Measurements from ENCODE around the gene MRPL28.
"Not testable (repeated sequence)": the region's sequence is repeated elsewhere in the genome, so short reads cannot be mapped to it uniquely, and the experiment has no call there.

MRPL28 gene

GRCh38 chr16:333406-334094, 36.8 kb downstream of the MRPL28 start:
- no peak for TF ChIP-seq Cebpa-rat (IDR thresholded peaks at IDR 0.05)
- peaks cover 9% of the 10 kb centered on the region for H3K36me3 ChIP-seq
- H4K20me1 ChIP-seq: peaks cover 100% of the 10 kb centered on the region
- no peak overlapping the region for H3K27ac ChIP-seq
- H3K9me3 ChIP-seq: no peaks in the 10 kb centered on the region
- no peak overlapping the region for H3K4me2 ChIP-seq
- no peaks in the 10 kb centered on the region for H3K27me3 ChIP-seq
- peaks cover 59% of the 10 kb centered on the region for H3K4me1 ChIP-seq
- H3K9ac ChIP-seq: no peak overlapping the region
- no peak overlapping the region for H3K4me3 ChIP-seq

DNA sequence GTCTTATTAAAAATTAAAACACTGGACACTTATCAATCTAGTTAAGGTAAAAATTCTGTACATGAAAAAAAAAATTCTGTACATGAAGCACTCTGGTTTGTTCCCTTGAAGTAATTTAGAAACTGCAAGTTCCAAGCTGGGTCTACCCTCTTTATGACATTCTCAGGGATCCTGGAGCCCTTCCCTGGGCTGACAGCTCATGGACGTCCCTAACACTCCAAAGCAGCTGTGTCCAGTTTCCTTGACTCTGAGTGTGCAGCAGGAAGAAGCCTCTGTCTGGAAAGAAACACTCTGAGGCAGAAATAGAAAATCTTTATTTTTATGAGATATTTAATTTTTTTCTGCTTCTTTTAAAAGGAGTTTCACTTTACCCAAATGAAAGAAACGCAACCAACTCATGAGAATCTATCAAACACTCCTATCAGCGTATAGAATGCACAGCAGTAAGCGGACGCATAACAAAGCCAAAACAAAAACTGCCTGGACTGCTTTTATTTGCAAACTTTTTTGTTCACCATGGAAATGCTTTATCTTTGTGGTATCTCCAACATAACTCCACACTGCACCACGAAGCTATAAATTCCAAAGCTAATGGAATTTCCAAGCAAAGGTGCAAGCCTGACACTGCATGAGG, 39.0 kb downstream of the MRPL28 start:
- peaks cover 62% of the 10 kb centered on the region for H3K4me1 ChIP-seq
- not testable (repeated sequence) for H3K36me3 ChIP-seq, H3K27me3 ChIP-seq, H3K9me3 ChIP-seq, H3K27ac ChIP-seq, H3K9ac ChIP-seq, H3K4me2 ChIP-seq, H3K4me3 ChIP-seq
- H4K20me1 ChIP-seq: peaks cover 100% of the 10 kb centered on the region

DNA sequence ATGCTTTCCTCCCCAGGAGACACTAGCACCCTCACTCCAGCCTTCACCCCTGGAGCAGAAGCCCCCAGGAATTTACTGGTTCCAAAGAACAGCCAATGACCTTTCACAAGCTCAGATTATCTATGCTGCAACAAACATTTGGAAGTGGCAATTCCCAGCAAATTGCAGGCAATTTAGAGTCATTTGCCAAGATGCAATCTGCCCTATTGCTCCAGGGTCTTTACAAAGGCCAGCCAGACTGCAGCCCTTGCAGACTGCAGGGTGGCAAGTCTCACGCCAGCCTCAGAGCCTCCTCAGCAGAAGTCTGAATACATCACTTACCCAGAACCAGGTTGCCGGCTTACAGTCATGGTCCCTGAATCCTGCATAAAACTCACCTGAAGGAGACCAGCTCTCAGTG, 39.6 kb downstream of the MRPL28 start:
- H3K4me2 ChIP-seq: no peak overlapping the region
- peaks cover 64% of the 10 kb centered on the region for H3K4me1 ChIP-seq
- no peaks in the 10 kb centered on the region for H3K9me3 ChIP-seq
- TF ChIP-seq Cebpa-rat (IDR thresholded peaks at IDR 0.05): no peak
- H4K20me1 ChIP-seq: peaks cover 100% of the 10 kb centered on the region
- no peaks in the 10 kb centered on the region for H3K27me3 ChIP-seq
- peaks cover under 1% of the 10 kb centered on the region for H3K36me3 ChIP-seq
- no peak overlapping the region for H3K4me3 ChIP-seq
- H3K27ac ChIP-seq: no peak overlapping the region
- H3K9ac ChIP-seq: no peak overlapping the region

GRCh38 chr16:325375-326145, 44.8 kb downstream of the MRPL28 start:
- peak overlapping the region; percentile 67; the same call in 1 of the 2 replicates for H3K9ac ChIP-seq
- H3K4me3 ChIP-seq: peak overlapping the region; percentile 61
- peak overlapping the region; percentile 98 for H3K4me2 ChIP-seq
- H3K27ac ChIP-seq: peak overlapping the region; percentile 52
- H4K20me1 ChIP-seq: peaks cover 100% of the 10 kb centered on the region
- no peaks in the 10 kb centered on the region for H3K27me3 ChIP-seq
- no peaks in the 10 kb centered on the region for H3K9me3 ChIP-seq
- no peak for TF ChIP-seq Cebpa-rat (IDR thresholded peaks at IDR 0.05)
- peaks cover 98% of the 10 kb centered on the region for H3K4me1 ChIP-seq
- peaks cover 18% of the 10 kb centered on the region; the same call in 1 of the 2 replicates for H3K36me3 ChIP-seq

- peaks cover 18% of the 10 kb centered on the region; the same call in 1 of the 2 replicates for H3K36me3 ChIP-seq
- H3K4me3 ChIP-seq: peak overlapping the region; percentile 61
- TF ChIP-seq Cebpa-rat (IDR thresholded peaks at IDR 0.05): no peak
- peak overlapping the region; percentile 98 for H3K4me2 ChIP-seq
- peak overlapping the region; percentile 67 for H3K9ac ChIP-seq
- H3K27ac ChIP-seq: peak overlapping the region; percentile 52
- peaks cover 98% of the 10 kb centered on the region for H3K4me1 ChIP-seq
- H3K9me3 ChIP-seq: no peaks in the 10 kb centered on the region
- peaks cover 98% of the 10 kb centered on the region for H4K20me1 ChIP-seq
- H3K27me3 ChIP-seq: no peaks in the 10 kb centered on the region
Observed at GRCh38 chr16:324451-325334, 45.6 kb downstream of the MRPL28 start.

DNA sequence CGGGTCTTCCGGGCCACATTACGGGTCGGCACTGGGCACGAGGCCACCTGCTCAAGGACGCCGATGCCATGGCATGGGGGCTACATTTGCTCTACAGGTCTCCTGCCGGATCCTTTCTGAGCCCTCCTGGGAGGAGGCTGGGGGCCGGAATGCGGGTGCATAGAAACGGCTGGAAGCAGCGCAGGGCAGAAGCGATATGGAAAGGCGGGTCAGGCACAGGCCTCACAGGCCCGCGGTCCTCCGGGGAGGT, 46.2 kb downstream of the MRPL28 start:
- H3K9ac ChIP-seq: no peak overlapping the region
- H3K4me2 ChIP-seq: peak overlapping the region; percentile 98
- no peaks in the 10 kb centered on the region for H3K9me3 ChIP-seq
- peaks cover 23% of the 10 kb centered on the region for H3K36me3 ChIP-seq
- H3K27me3 ChIP-seq: no peaks in the 10 kb centered on the region
- H3K4me3 ChIP-seq: peak overlapping the region; percentile 61
- H4K20me1 ChIP-seq: peaks cover 98% of the 10 kb centered on the region
- no peak for TF ChIP-seq Cebpa-rat (IDR thresholded peaks at IDR 0.05)
- peaks cover 98% of the 10 kb centered on the region for H3K4me1 ChIP-seq
- H3K27ac ChIP-seq: no peak overlapping the region

GRCh38 chr16:322476-323143, 47.7 kb downstream of the MRPL28 start:
- Histone ChIP-seq H4K20me1 (peaks cover 98% of the 10 kb centered on the region), H3K9me3 (no peaks in the 10 kb centered on the region)

DNA sequence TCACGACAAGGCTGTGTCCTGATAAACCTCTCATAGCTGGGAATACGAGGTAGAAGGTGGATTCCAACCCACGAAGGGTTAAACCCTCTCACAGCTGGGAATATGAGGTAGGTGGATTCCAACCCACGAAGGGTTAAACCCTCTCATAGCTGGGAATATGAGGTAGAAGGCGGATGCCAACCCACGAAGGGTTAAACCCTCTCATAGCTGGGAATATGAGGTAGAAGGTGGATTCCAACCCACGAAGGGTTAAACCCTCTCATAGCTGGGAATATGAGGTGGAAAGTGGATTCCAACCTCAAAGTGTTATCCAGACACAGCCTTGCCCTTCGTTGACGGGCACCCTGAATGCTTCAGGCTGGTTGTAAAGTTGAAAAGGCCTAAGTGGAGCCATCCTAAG, 48.8 kb downstream of the MRPL28 start:
- Histone ChIP-seq H3K27ac (no peak overlapping the region), H3K4me1 (peaks cover 87% of the 10 kb centered on the region), H3K9ac (no peak overlapping the region), H3K4me2 (peak overlapping the region; percentile 35), H3K9me3 (no peaks in the 10 kb centered on the region), H3K36me3 (peaks cover 49% of the 10 kb centered on the region), H3K27me3 (no peaks in the 10 kb centered on the region), H3K4me3 (no peak overlapping the region), H4K20me1 (peaks cover 98% of the 10 kb centered on the region)
- no peak for TF ChIP-seq Cebpa-rat (IDR thresholded peaks at IDR 0.05)

More at GRCh38 chr16:322476-323143, 47.7 kb downstream of the MRPL28 start:
- H3K27me3 ChIP-seq: no peaks in the 10 kb centered on the region
- peaks cover 38% of the 10 kb centered on the region for H3K36me3 ChIP-seq
- no peak overlapping the region for H3K4me3 ChIP-seq
- H3K9ac ChIP-seq: no peak overlapping the region
- H3K4me2 ChIP-seq: no peak overlapping the region
- H3K4me1 ChIP-seq: peaks cover 89% of the 10 kb centered on the region
- no peak overlapping the region for H3K27ac ChIP-seq
- no peak for TF ChIP-seq Cebpa-rat (IDR thresholded peaks at IDR 0.05)

DNA sequence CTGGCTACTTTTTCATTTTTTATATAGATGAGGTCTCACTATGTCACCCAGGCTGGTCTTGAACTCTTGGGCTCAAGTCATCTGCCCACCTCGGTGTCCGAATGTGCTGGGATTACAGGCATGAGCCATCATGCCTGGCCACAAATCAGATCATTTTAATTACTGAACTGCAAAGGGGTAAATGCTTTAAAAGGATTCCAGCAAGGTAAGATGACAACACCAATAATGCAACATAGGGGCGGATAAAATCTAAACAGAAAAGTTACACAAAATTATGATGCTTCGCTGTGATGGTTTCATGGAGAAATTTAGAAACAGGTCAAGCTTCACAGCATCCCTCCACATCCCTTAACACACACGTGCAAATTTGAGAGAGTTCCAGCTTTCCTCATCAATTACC, 50.1 kb downstream of the MRPL28 start:
- H3K4me1 ChIP-seq: peaks cover 87% of the 10 kb centered on the region
- peaks cover 98% of the 10 kb centered on the region for H4K20me1 ChIP-seq

More for the DNA sequence above, 50.1 kb downstream of the MRPL28 start:
- Histone ChIP-seq H3K27ac (no peak overlapping the region), H3K4me3 (no peak overlapping the region), H3K9ac (no peak overlapping the region), H3K27me3 (no peaks in the 10 kb centered on the region), H3K4me2 (peak overlapping the region; percentile 23; the same call in 1 of the 2 replicates), H3K9me3 (no peaks in the 10 kb centered on the region), H3K36me3 (peaks cover 49% of the 10 kb centered on the region)
- no peak for TF ChIP-seq Cebpa-rat (IDR thresholded peaks at IDR 0.05)

All from BLaER1 (cell line).